HG03175 (cell line): ENCODE measurements around the gene KRTAP12-3.
"Not testable (repeated sequence)": the region's sequence is repeated elsewhere in the genome, so short reads cannot be mapped to it uniquely, and the experiment has no call there.

Experiments
- ATAC-seq: cut with Tn5 transposase; IDR thresholded peaks from one replicate; pipeline ENCODE4 v1.9.1; 2021; ENCODE audit warnings: mild to moderate bottlenecking, moderate library complexity; ENCODE audit not compliant: unreplicated experiment

Gene KRTAP12-3

DNA sequence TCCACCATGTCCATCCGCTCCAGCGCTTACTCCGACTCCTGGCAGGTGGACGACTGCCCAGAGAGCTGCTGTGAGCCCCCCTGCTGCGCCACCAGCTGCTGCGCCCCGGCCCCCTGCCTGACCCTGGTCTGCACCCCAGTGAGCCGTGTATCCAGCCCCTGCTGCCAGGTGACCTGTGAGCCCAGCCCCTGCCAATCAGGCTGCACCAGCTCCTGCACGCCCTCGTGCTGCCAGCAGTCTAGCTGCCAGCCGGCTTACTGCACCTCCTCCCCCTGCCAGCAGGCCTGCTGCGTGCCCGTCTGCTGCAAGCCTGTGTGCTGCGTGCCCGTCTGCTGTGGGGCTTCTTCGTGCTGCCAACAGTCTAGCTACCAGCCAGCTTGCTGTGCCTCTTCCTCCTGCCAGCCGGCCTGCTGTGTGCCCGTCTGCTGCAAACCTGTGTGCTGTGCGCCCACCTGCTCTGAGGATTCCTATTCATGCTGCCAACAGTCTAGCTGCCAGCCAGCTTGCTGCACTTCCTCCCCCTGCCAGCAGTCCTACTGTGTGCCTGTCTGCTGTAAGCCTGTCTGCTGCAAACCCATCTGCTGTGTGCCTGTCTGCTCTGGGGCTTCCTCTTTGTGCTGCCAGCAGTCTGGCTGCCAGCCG lies 30.4 kb upstream of the KRTAP12-3 start:
- not testable (repeated sequence) for ATAC-seq

DNA sequence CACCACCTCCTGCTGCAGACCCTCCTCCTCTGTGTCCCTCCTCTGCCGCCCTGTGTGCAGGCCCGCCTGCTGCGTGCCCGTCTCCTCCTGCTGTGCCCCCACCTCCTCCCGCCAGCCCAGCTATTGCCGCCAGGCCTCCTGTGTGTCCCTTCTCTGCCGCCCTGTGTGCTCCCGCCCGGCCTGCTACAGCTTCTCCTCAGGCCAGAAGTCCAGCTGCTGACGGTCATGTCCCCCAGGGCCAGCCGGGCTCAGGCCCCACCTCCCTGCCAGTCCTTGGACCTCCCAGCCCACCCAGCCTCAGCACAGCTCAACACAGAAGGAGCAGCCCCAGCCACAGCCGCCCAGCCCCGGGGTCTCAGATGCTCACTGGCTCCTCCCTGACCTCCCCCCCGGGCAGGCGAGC lies 29.9 kb upstream of the KRTAP12-3 start:
- not testable (repeated sequence) for ATAC-seq

DNA sequence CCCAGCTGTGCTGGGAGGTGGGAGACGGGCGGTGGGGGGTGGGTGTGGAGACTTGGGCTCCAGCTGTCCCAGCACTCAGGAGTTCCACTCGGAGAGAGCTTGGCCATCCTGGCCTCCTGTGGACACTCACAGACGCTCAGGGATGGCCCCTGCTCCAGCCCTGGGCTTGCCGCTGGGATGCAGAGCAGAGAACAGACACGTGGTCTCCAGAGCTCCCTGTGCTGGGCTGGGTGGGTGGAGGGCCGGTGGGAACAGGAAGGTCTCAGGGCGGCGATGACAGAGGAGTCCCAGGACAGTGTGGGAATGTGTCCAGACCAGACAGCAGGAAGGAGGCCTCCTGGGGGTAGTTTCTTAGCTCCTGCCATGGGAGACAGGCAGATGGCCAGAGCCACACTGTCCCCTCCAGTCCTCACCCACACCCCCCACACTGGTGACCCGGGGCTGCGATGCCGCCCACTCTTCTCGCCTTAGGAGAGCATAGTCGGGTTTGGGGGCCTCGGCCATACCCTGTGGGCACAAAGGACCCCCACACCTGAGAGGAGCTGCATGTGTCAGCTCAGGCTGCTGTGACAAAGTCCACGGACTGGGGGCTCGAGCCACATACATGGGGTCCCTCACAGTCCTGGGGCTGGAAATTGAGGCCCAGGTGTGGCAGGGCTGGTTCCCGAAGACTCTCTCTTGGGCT lies 28.9 kb upstream of the KRTAP12-3 start:
- ATAC-seq = no peak

DNA sequence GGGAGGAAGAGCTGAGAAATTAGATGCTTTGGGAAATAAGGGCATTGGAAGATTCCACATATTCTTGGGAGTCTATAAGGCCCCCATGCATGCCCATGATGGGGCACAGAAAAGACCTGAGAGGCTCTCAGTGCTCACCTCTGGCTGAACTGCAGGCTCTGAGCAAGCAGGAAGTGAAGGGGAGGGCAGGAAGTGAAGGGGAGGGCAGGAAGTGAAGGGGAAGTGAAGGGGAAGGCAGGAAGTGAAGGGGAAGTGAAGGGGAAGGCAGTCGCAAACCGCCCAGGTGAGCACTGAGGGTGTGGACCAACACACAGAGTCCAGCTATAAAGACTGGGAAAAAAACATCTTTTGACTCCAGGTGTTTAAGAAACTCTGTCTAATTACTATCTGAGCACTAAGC lies 27.3 kb upstream of the KRTAP12-3 start:
- ATAC-seq = no peak

DNA sequence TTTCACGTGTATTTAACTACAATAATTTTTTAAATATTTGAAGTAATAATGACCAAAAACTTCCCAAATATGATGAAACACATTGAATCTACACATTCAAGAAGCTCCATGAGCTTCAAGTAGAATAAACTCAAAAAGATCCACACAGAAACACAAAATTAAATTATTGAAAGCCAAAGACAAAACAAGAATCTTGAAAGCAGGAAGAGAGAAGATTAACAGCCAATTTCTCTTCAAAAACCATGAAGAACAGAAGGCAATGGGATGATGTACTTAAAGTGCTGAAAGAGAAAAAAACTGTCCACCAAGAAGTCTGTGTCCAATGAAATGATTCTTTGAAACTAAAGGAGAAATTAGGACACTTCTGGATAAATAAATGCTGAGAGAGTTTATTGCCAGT lies 25.7 kb upstream of the KRTAP12-3 start:
- ATAC-seq = no peak

DNA sequence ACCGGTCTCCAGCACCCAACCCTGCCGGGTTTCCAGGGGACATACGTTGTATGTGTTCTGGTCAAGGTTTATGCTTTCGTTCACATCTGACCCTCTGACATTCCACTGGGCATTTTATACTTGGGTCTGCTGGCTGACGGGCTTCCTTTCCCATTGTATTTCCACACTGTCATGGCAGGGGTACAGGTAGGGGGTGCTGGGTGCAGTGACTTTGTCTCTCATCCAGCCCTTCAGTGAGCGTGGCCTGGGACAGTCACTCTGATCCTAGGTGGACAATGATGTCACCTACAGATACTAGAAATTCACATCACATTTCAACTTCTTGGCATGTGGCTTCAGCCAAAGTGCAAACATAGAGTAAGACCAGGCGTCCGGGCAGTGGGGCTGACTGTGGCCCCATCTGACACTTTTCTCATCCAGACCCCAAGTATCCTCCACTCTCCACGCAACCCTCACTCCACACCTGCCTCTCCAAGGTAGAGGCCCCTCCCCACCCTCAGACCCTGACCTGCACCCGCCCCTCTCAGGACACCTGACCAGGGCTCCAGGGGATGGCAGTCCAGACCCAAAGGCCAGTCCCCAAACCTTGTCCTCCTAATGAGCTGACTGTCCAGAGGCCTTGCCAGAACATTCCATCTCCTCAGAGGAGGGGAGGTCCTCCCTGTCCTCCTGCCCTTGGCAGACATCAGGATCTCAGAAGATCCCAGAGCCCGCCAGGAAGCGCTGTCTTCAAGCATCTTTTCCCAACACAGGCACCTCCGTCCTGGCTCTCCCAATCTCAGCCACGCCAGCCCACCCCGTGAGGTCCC lies 21.3 kb upstream of the KRTAP12-3 start:
- no peak for ATAC-seq

DNA sequence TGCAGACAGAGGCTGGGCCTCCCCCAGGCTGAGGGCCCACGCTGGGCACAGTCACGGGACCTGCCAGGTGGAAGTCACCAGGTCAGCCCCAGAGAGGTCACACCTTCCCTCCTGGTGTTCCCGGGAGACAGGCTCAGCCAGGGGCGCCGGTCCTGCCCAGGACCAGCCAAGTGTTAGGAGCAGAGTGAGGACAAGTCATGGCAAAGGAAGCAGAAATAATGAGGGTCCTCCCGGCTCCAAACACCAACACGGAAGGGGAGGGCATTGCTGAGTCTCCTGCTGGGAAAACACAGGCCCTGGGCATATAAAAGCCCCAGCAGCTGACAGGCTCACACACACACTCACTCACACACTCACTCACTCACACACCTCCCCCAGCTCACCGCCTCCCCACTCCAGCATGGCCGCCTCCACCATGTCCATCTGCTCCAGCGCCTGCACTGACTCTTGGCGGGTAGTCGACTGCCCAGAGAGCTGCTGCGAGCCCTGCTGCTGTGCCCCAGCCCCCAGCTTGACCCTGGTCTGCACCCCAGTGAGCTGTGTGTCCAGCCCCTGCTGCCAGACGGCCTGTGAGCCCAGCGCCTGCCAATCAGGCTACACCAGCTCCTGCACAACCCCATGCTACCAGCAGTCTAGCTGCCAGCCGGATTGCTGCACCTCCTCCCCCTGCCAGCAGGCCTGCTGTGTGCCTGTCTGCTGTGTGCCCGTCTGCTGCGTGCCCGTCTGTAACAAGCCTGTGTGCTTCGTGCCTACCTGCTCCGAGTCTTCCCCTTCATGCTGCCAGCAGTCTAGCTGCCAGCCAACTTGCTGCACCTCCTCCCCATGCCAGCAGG lies 20.5 kb upstream of the KRTAP12-3 start, which contains the start of gene KRTAP10-10:
TSS of gene KRTAP10-10 (plus strand) at position 339 of the 833 bp plus-strand sequence. CDS start at position 401, 62 bp downstream.
- ATAC-seq = no peak

DNA sequence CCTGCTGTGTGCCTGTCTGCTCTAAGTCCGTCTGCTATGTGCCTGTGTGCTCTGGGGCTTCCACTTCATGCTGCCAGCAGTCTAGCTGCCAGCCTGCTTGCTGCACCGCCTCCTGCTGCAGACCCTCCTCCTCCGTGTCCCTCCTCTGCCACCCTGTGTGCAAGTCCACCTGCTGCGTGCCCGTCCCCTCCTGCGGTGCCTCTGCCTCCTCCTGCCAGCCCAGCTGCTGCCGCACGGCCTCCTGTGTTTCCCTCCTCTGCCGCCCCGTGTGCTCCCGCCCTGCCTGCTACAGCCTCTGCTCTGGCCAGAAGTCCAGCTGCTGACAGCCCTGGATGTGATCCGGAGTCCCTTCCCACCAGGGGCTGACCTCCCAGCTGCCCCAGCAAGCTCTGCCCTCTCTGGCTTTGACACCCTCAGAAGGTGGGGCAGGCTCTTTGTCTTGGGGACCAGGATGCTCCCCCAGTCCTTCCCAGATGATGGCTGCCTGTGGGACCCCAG lies 19.8 kb upstream of the KRTAP12-3 start:
- not testable (repeated sequence) for ATAC-seq

DNA sequence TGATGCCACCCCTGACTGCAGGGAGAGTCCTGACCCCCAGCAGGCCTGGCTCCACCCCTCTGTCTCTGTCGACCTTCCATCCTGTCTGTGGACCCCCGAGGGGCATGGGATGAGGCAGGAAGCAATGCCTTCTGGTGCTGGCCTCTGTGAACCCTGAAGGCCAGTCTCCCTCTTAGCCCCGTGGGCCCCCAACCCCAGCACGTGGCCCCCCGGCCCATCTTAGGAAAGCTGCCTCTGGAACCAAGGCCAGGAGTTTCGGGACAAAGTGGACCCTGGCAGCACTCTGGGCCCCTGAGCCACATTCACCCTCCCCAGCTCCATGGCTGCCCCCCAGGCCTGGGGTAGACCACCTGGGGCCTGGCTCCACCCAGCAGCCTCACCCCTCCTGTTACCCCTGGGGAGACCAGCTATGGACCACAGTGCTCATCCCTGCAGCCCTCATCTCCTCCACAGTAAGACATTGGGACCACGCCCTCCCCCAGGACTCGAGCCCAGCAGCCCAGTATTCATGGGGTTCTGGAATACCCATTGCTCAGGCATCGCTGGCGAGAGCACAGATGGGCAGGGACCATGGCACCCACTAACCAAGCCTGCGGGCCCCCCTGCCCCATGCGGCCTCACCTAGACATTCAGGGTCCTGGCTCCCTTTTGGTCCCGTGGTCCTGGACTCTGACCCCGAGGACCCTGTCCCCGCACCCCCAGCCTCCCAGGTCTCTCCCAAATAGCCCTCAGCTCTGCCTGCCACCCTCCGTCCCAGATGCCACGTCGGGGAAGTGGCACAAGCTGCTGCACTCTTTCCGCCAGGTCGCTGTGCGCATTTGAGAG lies 19.0 kb upstream of the KRTAP12-3 start:
- not testable (repeated sequence) for ATAC-seq

DNA sequence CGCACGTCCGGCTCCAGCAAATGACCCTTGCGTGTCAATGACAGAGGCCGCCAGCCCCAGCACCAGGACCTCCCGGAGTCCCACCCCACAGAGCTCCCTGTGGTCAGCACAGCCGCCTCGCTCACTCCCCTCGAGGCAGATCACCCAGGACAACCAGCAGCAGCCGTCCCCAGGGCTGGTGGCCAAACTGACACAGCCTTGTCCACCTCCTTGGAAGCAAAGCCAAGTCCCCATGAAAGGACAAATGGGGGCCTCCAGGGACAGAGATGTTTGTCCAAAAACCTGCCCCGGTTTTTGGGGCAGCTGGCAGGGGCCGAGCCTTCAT lies 18.4 kb upstream of the KRTAP12-3 start:
- no peak for ATAC-seq

DNA sequence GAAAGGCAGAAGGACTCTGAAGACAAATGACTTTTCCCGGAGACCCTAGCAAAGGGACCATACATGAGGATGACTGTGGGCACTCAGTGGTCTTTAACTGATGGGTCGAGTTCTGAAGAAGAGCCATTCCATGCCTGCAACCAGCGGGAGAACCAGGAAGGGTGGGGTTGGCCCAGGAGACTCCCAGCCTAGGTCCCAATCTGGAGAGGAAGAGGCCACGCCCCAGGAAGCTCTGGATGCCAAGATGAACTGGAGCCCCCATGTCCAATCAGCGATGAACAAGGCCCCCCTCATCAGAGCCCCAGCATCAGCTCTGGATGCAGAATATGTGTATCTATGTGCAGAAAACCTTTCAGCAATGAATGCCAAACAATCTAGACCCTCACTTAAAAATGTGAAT lies 17.0 kb upstream of the KRTAP12-3 start:
- no peak for ATAC-seq

DNA sequence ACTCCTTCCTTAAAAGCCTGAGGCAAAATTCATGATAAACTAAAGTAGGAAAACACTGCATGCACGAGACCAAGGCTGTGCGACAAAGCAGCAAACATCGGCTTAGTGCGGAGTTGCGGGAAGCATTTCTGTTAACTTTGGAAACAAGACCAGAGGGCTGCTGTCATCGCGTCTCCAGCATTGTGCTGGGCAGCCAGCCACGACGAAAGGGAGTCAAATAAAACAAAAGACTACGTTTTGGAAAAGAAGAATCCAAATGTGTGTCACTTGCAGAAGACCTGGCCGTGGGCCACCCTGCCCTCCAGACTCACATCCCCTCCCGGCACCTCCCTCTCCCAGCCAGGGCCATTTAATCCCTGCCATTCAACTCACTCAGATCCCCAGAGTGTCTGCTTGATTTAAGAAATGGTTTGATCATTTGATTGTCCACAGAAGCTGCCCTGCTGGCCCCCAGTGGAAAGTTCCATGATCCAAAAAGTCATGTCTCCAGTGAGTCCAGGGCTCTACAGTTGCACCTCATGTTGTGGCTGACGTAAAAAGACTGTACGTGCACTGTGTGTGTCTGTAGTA lies 13.9 kb upstream of the KRTAP12-3 start:
- ATAC-seq = no peak

DNA sequence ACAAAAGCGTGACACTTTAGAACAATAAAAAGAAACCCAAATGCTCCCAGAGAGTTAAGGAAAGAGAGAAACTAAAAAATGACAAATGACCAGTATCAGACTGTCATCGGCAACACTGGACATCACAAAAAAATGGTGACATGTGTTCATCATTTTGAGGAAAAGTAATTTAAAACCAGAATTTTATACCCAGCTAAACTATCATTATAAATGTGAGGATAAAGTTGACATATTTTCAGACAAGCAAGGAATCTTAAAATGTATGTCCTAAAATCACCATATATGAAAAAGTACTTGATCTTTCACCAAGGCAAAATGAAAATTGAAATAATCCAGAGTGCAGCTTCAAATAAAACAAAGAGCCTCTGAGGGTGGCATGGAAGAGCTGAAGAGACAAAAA lies 12.9 kb upstream of the KRTAP12-3 start:
- no peak for ATAC-seq

DNA sequence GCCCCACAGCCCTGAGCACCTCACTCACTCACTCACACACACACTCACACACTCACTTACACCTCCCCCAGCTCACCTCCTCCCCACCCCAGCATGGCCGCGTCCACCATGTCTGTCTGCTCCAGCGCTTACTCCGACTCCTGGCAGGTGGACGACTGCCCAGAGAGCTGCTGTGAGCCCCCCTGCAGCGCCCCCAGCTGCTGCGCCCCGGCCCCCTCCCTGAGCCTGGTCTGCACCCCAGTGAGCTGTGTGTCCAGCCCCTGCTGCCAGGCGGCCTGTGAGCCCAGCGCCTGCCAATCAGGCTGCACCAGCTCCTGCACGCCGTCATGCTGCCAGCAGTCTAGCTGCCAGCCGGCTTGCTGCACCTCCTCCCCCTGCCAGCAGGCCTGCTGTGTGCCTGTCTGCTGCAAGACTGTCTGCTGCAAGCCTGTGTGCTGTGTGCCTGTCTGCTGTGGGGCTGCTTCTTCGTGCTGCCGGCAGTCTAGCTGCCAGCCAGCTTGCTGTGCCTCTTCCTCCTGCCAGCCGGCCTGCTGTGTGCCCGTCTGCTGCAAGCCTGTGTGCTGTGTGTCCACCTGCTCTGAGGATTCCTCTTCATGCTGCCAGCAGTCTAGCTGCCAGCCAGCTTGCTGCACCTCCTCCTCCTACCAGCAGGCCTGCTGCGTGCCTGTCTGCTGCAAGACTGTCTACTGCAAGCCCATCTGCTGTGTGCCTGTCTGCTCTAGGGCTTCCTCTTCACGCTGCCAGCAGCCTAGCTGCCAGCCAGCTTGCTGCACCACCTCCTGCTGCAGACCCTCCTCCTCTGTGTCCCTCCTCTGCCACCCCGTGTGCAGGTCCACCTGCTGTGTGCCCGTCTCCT lies 11.1 kb upstream of the KRTAP12-3 start, which contains the start of gene KRTAP10-11:
TSS of gene KRTAP10-11 (plus strand) at position 49 of the 856 bp plus-strand sequence. CDS start at position 94, 45 bp downstream.
- not testable (repeated sequence) for ATAC-seq

DNA sequence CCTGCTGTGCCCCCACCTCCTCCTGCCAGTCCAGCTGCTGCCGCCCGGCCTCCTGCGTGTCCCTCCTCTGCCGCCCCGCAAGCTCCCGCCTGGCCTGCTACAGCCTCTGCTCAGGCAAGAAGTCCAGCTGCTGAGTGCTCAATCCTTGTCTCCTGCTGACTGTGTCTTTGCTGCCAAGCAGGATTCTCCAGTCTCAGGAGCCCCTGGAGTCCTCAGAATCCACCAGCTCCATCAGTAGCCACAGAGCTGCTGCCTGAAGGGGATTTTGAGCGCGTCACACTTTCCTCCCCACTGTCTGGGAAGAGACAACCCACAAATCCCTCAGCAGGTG lies 10.5 kb upstream of the KRTAP12-3 start:
- ATAC-seq = no peak

DNA sequence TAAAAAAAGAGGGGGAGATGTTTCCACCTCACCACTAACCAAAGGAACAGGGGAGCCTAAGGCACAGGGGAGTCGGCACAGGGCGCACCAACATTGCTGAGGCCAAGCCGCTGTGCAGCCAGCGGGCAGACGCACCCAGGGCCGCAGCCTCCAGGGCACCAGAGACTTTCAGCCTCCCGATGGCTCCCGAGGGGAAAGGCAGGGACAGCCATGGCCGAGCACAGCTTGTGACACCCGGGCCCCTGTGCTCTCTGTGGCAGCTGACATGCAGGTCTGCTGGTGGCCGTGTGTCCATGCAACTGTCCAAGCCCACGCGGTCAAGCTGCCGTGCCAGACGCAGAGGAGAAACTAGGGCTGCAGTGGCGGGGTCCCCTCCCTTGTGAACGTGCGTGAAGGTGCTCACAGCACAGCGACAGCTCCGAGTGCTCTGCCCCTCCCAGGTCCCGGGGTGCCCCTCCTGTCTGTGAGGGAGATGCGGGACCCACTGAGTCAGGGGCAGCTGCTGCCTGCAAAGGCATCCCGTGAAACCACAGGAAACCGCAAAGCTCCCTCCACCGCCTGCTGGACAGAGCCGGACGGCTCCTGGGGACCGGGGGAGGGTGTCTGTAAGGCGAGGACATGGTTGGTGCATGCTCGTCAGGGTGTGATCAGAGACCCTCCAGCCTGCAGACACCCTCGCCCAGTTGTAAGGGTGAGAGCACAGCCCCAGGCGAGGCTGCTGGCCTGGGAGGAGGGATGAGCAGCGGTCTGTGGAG lies 9.0 kb upstream of the KRTAP12-3 start:
- no peak for ATAC-seq

DNA sequence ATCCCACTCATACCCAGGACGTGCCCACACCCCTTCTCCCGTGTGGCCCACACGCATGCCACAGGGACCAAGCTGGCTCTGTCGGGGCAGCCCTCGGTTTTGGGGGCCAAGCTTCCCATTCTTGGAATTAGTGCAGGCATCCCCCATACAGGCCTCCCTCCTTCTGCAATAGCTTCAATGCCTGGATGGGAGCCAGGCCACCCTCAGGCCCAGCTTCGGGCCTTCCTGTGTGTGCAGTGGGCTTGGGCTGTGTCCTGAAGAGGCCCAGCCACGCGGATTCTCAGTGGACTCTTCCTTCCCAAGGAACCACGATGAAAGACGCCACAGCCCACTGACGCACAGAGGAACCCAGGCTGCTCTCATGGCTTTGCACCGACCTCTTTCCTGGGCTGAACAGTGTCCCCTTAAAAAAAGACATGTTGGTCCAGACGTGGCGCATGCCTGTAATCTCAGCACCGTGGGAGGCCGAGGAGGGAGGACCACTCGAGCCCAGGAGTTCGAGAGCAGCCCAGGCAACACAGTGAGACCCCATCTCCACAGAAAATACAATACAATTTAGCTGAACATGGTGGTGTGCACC lies 8.1 kb upstream of the KRTAP12-3 start:
- ATAC-seq = no peak
